Mesenchymal stem cell (in vitro differentiated cells and primary cell): ENCODE data around the gene ZBTB21.
A peak's percentile ranks its signal among the peaks of the same experiment; 100 is the strongest.

ENCODE experiments used
- DNase-seq: peaks from one replicate; pipeline ENCODE4 v3.0.0-alpha.2; 2013
- H2AFZ ChIP-seq: one replicate; pipeline ENCODE4 v1.6.1; 2013; ENCODE audit warnings: low read depth, mild to moderate bottlenecking, control low read depth, inconsistent platforms, low read length, moderate library complexity
- H2AK5ac ChIP-seq: 2 replicates; pipeline ENCODE4 v1.6.1; 2013; ENCODE audit warnings: low read length, moderate library complexity, mild to moderate bottlenecking, inconsistent platforms; ENCODE audit not compliant: severe bottlenecking
- H2BK120ac ChIP-seq: one replicate; pipeline ENCODE4 v1.6.1; 2013; ENCODE audit warnings: low read depth, mild to moderate bottlenecking, inconsistent platforms, low read length, moderate library complexity
- H2BK12ac ChIP-seq, 2 experiments: one replicate each; pipeline ENCODE4 v1.6.1; 2013; ENCODE audit warnings: inconsistent platforms in 2 of 2, low read length in 2 of 2, mild to moderate bottlenecking in 2 of 2, moderate library complexity in 2 of 2, control low read depth in 1 of 2
- H2BK15ac ChIP-seq: one replicate; pipeline ENCODE4 v1.6.1; 2013; ENCODE audit warnings: mild to moderate bottlenecking, low read depth, inconsistent platforms; ENCODE audit not compliant: poor library complexity, severe bottlenecking
- H2BK5ac ChIP-seq: 2 replicates; pipeline ENCODE4 v1.6.1; 2013; ENCODE audit warnings: low read depth, mild to moderate bottlenecking, low read length, control low read depth, inconsistent platforms; ENCODE audit not compliant: poor library complexity, severe bottlenecking
- H3K14ac ChIP-seq, 2 experiments: one replicate each; pipeline ENCODE4 v1.6.1; 2013; ENCODE audit warnings: inconsistent platforms in 2 of 2, low read length in 2 of 2, control low read depth in 1 of 2, mild to moderate bottlenecking in 1 of 2, moderate library complexity in 1 of 2
- H3K18ac ChIP-seq, 2 experiments: one replicate each; pipeline ENCODE4 v1.6.1; 2013; ENCODE audit warnings: inconsistent platforms in 2 of 2, low read length in 2 of 2, control low read depth in 1 of 2, low read depth in 1 of 2, mild to moderate bottlenecking in 1 of 2
- H3K23ac ChIP-seq, 2 experiments: one replicate each; pipeline ENCODE4 v1.6.1; 2013; ENCODE audit warnings: inconsistent platforms in 2 of 2, low read length in 2 of 2, mild to moderate bottlenecking in 2 of 2, moderate library complexity in 2 of 2, control low read depth in 1 of 2
- H3K27ac ChIP-seq: 2 replicates; pipeline ENCODE4 v1.5.1; 2013; ENCODE audit warnings: mild to moderate bottlenecking, moderate library complexity, low read length, control low read depth, inconsistent platforms; ENCODE audit not compliant: poor library complexity, severe bottlenecking
- H3K27me3 ChIP-seq, 2 experiments: 2 replicates each; pipeline versions ENCODE4 v1.6.1 to v1.7.0; 2013; ENCODE audit warnings: low read length in 2 of 2, mild to moderate bottlenecking in 2 of 2, moderate library complexity in 2 of 2, control low read depth in 1 of 2, inconsistent platforms in 1 of 2; ENCODE audit not compliant: control insufficient read depth in 1 of 2, insufficient read depth in 1 of 2
- H3K36me3 ChIP-seq, 2 experiments: 2 replicates each; pipeline versions ENCODE4 v1.6.1 to v1.7.0; 2013; ENCODE audit warnings: low read length in 2 of 2, control low read depth in 1 of 2, inconsistent platforms in 1 of 2, low read depth in 1 of 2, mild to moderate bottlenecking in 1 of 2; ENCODE audit not compliant: insufficient read depth in 2 of 2, control insufficient read depth in 1 of 2
- H3K4ac ChIP-seq, 2 experiments: one replicate each; pipeline ENCODE4 v1.6.1; 2013; ENCODE audit warnings: inconsistent platforms in 2 of 2, low read length in 2 of 2, mild to moderate bottlenecking in 2 of 2, moderate library complexity in 2 of 2, control low read depth in 1 of 2, low read depth in 1 of 2
- H3K4me1 ChIP-seq: 2 replicates; pipeline ENCODE4 v1.6.1; 2013; ENCODE audit warnings: low read depth, low read length, control low read depth; ENCODE audit not compliant: control insufficient read depth, insufficient read depth
- H3K4me2 ChIP-seq: 2 replicates; pipeline ENCODE4 v1.6.1; 2013; ENCODE audit warnings: low read length, mild to moderate bottlenecking, inconsistent platforms; ENCODE audit not compliant: poor library complexity, severe bottlenecking
- H3K4me3 ChIP-seq, 2 experiments: 2 replicates each; pipeline versions ENCODE4 v1.5.1 to v1.7.0; 2013; ENCODE audit warnings: low read length in 2 of 2, mild to moderate bottlenecking in 2 of 2, control low read depth in 1 of 2, low read depth in 1 of 2; ENCODE audit not compliant: insufficient read depth in 1 of 2
- H3K79me1 ChIP-seq: replicated peaks from 2 replicates; pipeline ENCODE4 v1.6.1; 2013; ENCODE audit warnings: mild to moderate bottlenecking, control low read depth, low read length, inconsistent platforms; ENCODE audit not compliant: poor library complexity, severe bottlenecking
- H3K9ac ChIP-seq: 2 replicates; pipeline ENCODE4 v1.7.0; 2013; ENCODE audit warnings: mild to moderate bottlenecking, low read length, moderate library complexity
- H3K9me3 ChIP-seq: 2 replicates; pipeline ENCODE4 v1.7.0; 2013; ENCODE audit warnings: mild to moderate bottlenecking, low read length; ENCODE audit not compliant: control insufficient read depth
- H4K8ac ChIP-seq: one replicate; pipeline ENCODE4 v1.6.1; 2013; ENCODE audit warnings: inconsistent platforms, mild to moderate bottlenecking, low read length, moderate library complexity
- H4K91ac ChIP-seq: one replicate; pipeline ENCODE4 v1.6.1; 2013; ENCODE audit warnings: mild to moderate bottlenecking, low read length, inconsistent platforms
- WGBS: methylation state at CpG from one replicate; pipeline ENCODE4 v1.1.7; 2013; ENCODE audit warnings: mixed read lengths; 5-methylcytosine and 5-hydroxymethylcytosine counted together

ZBTB21 gene

GRCh38 chr21:42047821-42048613, 37.9 kb upstream of the ZBTB21 start:
- peaks cover 8% of the 10 kb centered on the region for H3K9me3 ChIP-seq
- peak overlapping the region; percentile 90 for H2BK120ac ChIP-seq
- peaks cover 11% of the 10 kb centered on the region for H3K4me1 ChIP-seq
- no peak overlapping the region for H3K4me2 ChIP-seq
- H3K27ac ChIP-seq: peak overlapping the region; percentile 14
- 37% methylated on average over 17 of the region's 19 CpGs for WGBS
- H3K27me3 ChIP-seq: peaks cover 0 to 12% of the 10 kb centered on the region in 2 experiments
- no peak overlapping the region for H3K4me3 ChIP-seq
- H3K9ac ChIP-seq: peak overlapping the region; percentile 72
- DNase-seq: peak; percentile 99
- H3K79me1 ChIP-seq: no peaks in the 10 kb centered on the region
- peak overlapping the region in 1 of 2 experiments; percentile 85 for H2BK12ac ChIP-seq
- no peak overlapping the region for H3K14ac ChIP-seq
- H2BK5ac ChIP-seq: no peak overlapping the region
- H2AK5ac ChIP-seq: no peak overlapping the region
- no peaks in the 10 kb centered on the region for H3K36me3 ChIP-seq
- H2AFZ ChIP-seq: no peak overlapping the region
- peak overlapping the region; percentile 63 to 87 for H3K18ac ChIP-seq
- peak overlapping the region; percentile 89 for H4K91ac ChIP-seq
- peak overlapping the region; percentile 69 for H4K8ac ChIP-seq
- H2BK15ac ChIP-seq: no peak overlapping the region
- peak overlapping the region; percentile 42 to 67 for H3K4ac ChIP-seq
- no peak overlapping the region for H3K23ac ChIP-seq

GRCh38 chr21:42044871-42045495, 34.8 kb upstream of the ZBTB21 start:
- H3K79me1 ChIP-seq: no peaks in the 10 kb centered on the region
- no peak overlapping the region for H3K14ac ChIP-seq
- DNase-seq: no peak
- no peak overlapping the region for H2AK5ac ChIP-seq
- peak overlapping the region in 1 of 2 experiments; percentile 0 for H3K18ac ChIP-seq
- no peaks in the 10 kb centered on the region for H3K36me3 ChIP-seq
- peak overlapping the region; percentile 6 for H2BK15ac ChIP-seq
- no peaks in the 10 kb centered on the region for H3K9me3 ChIP-seq
- no peak overlapping the region for H3K27ac ChIP-seq
- peak overlapping the region; percentile 55 for H4K8ac ChIP-seq
- H3K4me3 ChIP-seq: no peak overlapping the region
- H2AFZ ChIP-seq: no peak overlapping the region
- H3K4me2 ChIP-seq: no peak overlapping the region
- no peak overlapping the region for H3K9ac ChIP-seq
- no peak overlapping the region for H3K23ac ChIP-seq
- H3K4me1 ChIP-seq: peaks cover 29% of the 10 kb centered on the region
- H3K4ac ChIP-seq: peak overlapping the region in 1 of 2 experiments; percentile 15
- WGBS: 84% methylated on average over 4 of the region's 7 CpGs
- peak overlapping the region; percentile 30 for H4K91ac ChIP-seq
- peak overlapping the region; percentile 75 for H2BK12ac ChIP-seq
- H3K27me3 ChIP-seq: peaks cover 0 to 11% of the 10 kb centered on the region in 2 experiments
- H2BK5ac ChIP-seq: no peak overlapping the region
- no peak overlapping the region for H2BK120ac ChIP-seq

- Histone ChIP-seq H3K36me3 (no peaks in the 10 kb centered on the region), H2AFZ (no peak overlapping the region), H3K9ac (no peak overlapping the region), H3K18ac (peak overlapping the region in 1 of 2 experiments; percentile 11), H3K9me3 (no peaks in the 10 kb centered on the region), H4K91ac (no peak overlapping the region), H3K14ac (no peak overlapping the region), H3K27ac (no peak overlapping the region), H3K4me3 (no peak overlapping the region), H2BK12ac (peak overlapping the region in 1 of 2 experiments; percentile 81), H2BK15ac (peak overlapping the region; percentile 68), H3K4me2 (no peak overlapping the region), H3K4ac (peak overlapping the region in 1 of 2 experiments; percentile 56), H3K4me1 (peaks cover 35% of the 10 kb centered on the region), H3K79me1 (no peaks in the 10 kb centered on the region), H2BK5ac (no peak overlapping the region), H2BK120ac (no peak overlapping the region), H3K27me3 (peaks cover 0 to 11% of the 10 kb centered on the region in 2 experiments), H4K8ac (peak overlapping the region; percentile 56), H2AK5ac (no peak overlapping the region), H3K23ac (no peak overlapping the region)
- no peak for DNase-seq
- 96% methylated on average over 17 of the region's 17 CpGs for WGBS
Measured at GRCh38 chr21:42043961-42044360, 33.8 kb upstream of the ZBTB21 start.

- Histone ChIP-seq H3K4me1 (peaks cover 34% of the 10 kb centered on the region), H3K4me3 (no peak overlapping the region), H4K91ac (no peak overlapping the region), H2AK5ac (no peak overlapping the region), H3K27ac (no peak overlapping the region), H3K18ac (peak overlapping the region in 1 of 2 experiments; percentile 6), H2BK5ac (no peak overlapping the region), H3K79me1 (no peaks in the 10 kb centered on the region), H2BK120ac (peak overlapping the region; percentile 24), H4K8ac (no peak overlapping the region), H3K9me3 (no peaks in the 10 kb centered on the region), H3K27me3 (peaks cover 0 to 11% of the 10 kb centered on the region in 2 experiments), H2BK15ac (no peak overlapping the region), H2BK12ac (peak overlapping the region; percentile 3 to 96), H3K36me3 (no peaks in the 10 kb centered on the region), H3K9ac (no peak overlapping the region), H3K23ac (no peak overlapping the region), H2AFZ (no peak overlapping the region), H3K4me2 (no peak overlapping the region), H3K14ac (peak overlapping the region in 1 of 2 experiments; percentile 42), H3K4ac (no peak overlapping the region)
- WGBS: 88% methylated on average over 16 of the region's 16 CpGs
- DNase-seq: no peak
Measured at GRCh38 chr21:42043201-42043895, 33.2 kb upstream of the ZBTB21 start.
